GM21723 (cell line): ENCODE results near the gene COG8.

ENCODE experiments used
- ATAC-seq: cut with Tn5 transposase; IDR thresholded peaks from one replicate; pipeline ENCODE4 v1.9.1; 2021; ENCODE audit warnings: mild to moderate bottlenecking, moderate library complexity; ENCODE audit not compliant: unreplicated experiment

Gene COG8

DNA sequence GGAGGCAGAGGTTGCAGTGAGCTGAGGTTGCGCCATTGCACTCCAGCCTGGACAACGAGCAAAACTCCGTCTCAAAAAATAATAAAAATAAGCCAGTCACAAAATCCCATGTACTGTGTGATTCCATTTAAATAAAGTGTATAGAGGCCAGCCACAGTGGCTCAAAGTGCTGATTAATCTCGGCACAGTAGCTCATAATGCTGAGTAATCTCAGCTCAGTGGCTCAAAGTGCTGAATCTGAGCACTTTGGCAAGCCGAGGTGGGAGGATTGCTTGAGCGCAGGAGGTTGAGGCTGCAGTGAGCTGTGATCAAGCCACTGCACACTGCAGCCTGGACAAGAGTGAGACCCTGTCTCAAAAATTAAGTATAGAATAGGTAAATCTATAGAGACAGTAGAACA lies 7.3 kb upstream of the COG8 start:
- no peak for ATAC-seq

DNA sequence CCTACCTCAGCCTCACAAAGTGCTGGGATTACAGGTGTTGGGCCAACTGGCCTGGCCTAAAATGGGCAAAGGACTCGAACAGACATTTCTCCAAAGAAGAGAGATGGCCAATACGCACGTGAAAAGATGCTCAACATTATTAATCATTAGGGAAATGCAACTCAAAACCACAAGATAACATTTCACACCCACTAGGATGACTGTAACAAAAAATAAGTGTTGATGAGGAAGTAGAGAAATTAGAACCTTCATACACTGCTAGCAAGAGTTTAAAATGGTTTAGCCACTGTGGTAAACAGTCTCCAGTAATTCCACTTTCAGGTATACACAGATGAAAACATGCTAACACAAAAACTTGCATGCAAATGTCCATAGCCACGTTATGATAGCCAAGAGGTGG lies 6.6 kb upstream of the COG8 start:
- ATAC-seq: no peak

- ATAC-seq: no peak
Observed at GRCh38 chr16:69344171-69344570, 4.8 kb upstream of the COG8 start.

DNA sequence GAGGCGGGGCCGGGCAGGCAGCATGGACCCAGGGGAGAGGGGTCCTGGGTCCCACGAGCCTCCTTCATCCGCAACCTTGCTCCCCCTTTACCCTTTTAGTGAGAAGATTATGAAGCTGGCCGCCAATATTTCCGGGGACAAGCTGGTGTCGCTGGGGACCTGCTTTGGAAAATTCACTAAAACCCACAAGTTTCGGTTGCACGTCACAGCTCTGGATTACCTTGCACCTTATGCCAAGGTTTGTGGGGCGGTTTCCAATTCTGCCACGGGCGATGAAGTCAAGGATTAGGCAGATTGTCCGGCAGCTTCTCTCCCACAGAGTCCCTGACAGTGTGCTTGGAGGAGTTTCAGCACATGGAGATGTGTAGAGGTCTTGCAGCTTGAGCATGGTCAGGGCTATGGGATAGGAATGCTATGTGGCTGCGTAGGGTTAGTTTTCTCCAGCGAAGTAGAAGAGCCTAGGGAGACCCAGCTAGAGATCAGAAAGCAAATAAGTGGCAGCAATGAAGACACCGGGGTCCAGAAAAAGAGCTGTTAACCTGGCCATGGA lies 806 bp upstream of the COG8 start:
- peak; percentile 5 for ATAC-seq

DNA sequence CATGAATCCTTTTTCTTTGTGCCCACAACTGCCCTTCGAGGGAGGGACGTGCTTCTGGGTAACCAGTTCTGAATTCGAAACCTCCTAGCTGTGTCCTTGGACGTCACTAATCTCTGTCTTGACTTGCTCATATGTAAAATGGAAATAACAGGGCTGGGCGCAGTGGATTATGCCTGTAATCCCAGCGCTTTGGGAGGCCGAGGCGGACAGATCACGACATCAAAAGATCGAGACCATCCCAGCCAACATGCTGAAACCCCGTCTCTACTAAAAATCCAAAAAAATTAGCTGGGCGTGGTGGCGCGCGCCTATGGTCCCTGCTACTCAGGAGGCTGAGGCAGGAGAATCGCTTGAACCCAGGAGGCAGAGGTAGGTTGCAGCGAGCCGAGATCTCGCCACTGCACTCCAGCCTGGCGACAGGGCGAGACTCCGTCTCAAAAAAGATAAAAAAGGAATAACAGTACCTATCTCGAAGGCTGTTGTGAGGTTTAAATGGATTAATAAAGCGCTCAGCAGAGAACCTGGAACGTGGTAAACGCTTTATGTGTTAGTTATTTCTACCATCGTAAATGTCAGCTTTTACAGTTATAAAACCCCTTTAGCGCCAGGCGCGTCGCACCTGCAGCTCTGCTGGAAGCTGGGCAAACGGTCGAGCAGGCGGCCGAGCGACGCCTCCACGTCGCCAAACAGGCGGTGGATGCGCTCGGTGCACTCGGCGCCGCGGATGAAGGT lies 641 bp downstream of the COG8 start:
- ATAC-seq: no peak

- ATAC-seq: no peak
Observed at GRCh38 chr16:69334696-69335095, 4.7 kb downstream of the COG8 start.

GRCh38 chr16:69330286-69331109 lies 8.9 kb downstream of the COG8 start, which contains the start of gene PDF:
Gene PDF (minus strand): TSS chr16:69330588. CDS start chr16:69330570, 18 bp downstream.
- peak; percentile 92 for ATAC-seq

- peak; percentile 43 for ATAC-seq
Observed at GRCh38 chr16:69329369-69330285, 9.7 kb downstream of the COG8 start.

GRCh38 chr16:69328854-69329316 lies 10.5 kb downstream of the COG8 start:
- no peak for ATAC-seq

DNA sequence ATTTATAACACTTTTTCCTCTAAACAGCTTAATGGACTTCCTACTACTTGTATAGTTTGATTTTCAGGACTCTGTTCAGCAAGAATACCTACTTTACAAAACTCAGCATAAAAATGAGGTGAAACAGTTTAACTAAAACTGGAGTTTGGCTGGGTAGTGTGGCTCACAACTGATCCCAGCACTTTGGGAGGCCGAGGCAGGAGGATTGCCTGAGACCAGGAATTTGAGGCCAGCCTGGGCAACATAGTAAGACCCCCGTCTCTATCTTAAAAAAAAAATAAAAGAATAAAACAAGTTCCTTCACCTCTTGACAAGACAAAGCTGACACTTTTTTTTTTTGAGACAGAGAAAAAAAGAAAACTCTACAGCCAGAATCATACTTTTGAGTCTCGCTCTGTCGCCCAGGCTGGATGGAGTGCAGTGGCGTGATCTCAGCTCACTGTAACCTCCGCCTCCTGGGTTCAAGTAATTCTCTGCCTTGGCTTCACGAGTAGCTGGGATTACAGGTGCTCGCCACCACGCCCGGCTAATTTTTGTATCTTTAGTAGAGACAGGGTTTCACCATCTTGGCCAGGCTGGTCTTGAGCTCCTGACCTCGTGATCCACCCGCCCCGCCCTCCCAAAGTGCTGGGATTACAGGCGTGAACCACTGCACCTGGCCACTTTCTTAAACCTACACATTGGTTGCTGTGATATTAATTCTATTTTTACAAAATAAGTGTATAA lies 11.6 kb downstream of the COG8 start:
- no peak for ATAC-seq

DNA sequence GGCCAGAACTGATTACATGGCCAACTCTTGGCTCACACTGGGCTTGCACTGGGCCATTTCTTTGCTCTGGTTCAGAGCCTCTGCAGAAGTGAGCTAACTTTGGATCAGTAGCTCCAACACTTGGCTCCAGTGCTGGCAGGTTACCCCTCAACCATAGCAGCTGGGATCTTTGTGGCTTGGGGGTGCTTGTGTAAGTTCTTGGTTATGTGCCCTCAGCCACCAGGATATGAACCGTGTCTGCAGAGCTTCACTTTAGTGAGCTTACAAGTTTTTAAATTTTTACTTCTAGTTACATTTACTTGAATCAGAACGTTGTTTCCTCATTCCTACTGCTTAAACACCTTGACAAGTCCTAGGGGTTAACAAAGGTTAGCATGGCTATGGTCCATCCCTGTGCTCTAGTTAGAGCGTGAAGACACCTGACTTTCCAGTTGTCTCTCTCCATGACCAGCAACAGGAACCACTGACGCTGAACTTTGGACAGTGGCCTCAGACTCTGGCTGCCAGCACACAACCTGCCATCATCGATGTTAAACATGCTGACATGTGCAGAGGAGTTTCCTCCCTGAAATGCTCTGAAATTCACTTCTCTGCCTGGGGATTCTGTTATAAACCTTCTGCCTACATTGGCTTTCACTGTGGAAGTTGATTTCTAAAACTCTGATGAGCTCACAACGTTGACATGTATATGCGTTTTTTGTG lies 13.0 kb downstream of the COG8 start:
- no peak for ATAC-seq

DNA sequence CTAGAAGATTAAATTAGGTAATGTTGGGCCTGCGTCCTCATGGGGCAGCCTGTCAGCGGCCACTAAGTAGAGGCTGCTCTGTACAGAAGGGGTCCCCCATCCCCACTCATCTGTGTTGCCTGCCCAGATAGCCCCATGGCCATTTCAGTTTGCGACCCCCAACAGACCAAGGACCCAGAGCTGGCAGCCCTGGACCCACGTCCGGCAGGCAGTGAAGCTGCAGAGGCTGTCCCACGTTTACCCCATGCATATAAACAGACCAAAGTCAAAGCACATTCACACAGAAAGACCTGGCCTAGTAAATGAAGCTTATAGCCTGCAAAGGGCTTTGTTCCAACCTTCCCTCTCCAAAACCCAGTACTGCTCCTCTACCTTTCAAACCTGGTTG lies 13.6 kb downstream of the COG8 start:
- ATAC-seq: no peak

GRCh38 chr16:69324585-69325253 lies 14.6 kb downstream of the COG8 start:
- ATAC-seq: no peak

DNA sequence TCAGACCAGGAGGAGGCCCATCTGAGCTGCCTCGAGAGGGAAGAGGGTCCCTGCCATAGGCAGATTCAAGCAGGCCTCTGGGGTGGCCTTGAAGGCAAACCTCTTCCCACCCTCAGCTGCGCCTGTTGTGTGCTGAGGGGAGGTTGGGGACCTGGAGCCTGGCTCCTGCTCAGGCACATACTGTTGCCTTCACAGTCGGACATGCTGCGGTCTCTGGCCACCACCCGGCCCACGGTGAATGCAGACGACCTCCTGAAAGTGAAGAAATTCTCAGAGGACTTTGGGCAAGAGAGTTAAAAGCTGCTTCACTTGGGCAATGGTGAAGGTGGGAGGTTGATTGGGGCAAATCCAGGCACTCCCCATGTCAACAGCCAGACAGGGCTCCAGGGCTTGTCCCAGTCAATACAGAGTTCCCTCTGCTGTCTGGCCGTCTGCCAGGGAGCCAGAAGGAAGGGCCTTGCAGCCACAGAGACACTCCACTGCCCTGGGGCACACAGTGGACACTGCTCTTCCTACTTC lies 15.3 kb downstream of the COG8 start:
- ATAC-seq: no peak

GRCh38 chr16:69323415-69323814 lies 15.9 kb downstream of the COG8 start:
- no peak for ATAC-seq

DNA sequence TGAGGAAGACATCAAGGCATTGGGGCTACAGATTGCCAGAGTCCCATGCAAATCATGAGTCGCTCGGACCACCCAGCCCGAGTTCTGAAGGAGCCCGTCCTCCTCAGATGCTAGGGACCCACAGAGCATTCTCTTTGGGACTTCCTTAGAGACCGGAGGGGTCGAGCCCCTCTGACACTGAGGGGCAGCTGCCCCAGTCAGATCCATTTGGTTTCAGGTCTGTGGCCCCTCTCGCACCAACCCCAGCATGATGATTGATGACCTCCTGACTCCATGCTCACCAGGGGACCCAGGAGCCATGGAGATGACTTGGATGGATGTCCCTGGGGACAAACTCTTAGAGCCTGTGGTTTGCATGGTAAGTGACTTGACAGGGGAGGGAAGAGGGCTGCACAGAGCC lies 17.0 kb downstream of the COG8 start:
- no peak for ATAC-seq

GRCh38 chr16:69321080-69321479 lies 18.3 kb downstream of the COG8 start:
- ATAC-seq: no peak

DNA sequence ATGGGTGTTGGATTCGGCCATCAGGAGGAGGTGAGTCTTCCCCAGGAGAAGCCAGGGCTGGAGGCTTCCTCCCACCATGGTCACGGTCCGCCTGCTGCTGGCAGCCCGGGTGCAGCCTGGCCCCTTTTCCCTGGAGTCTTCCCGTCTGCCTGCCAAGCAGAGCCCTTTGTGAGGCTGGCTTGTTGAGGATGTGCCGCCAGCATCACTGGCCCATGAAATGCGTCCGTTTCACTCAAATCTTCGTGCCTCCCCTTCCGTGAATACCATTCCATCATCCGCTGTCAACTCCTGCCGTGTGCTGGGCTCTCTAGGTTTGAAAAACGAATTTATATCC lies 18.7 kb downstream of the COG8 start:
- no peak for ATAC-seq
